MCF 10A (cell line): ENCODE measurements around the gene STAG1. TPM values are rescaled to one million over a fixed set of nuclear protein-coding genes. Genes with fewer than 3 reads are reported as not detected.
"Not testable (repeated sequence)": the region's sequence is repeated elsewhere in the genome, so short reads cannot be mapped to it uniquely, and the experiment has no call there.

Source experiments
- BruUV-seq: library from RNA; stranded (reverse); fragments of 400-500 nt; replicated peaks from 2 replicates; lab custom pipeline; 2021; lab: Mats Ljungman, UMichigan
- CTCF ChIA-PET: fragments of 300-600 bp; sonication (Branson Sonifier 250); formaldehyde crosslinking; extraction: SDS; loops from one replicate; lab custom pipeline; 2021; ENCODE audit warnings: antibody characterized with exemption, inconsistent platforms; lab: Yijun Ruan, JAX
- POLR2A ChIA-PET: fragments of 300-600, 350-650 bp; sonication (Branson Sonifier 250); formaldehyde crosslinking; extraction: SDS; loops from one replicate; lab custom pipeline; 2020; ENCODE audit warnings: antibody characterized with exemption, inconsistent platforms; lab: Yijun Ruan, JAX
- DNase-seq: peaks from one replicate; pipeline ENCODE4 v3.0.0-alpha.2; 2018; ENCODE audit not compliant: unreplicated experiment
- H3K27ac Mint-ChIP-seq: one replicate; pipeline ENCODE4 v1.8.0; 2022; ENCODE audit warnings: mild to moderate bottlenecking, low read depth, mixed read lengths; ENCODE audit not compliant: unreplicated experiment
- H3K27me3 Mint-ChIP-seq: one replicate; pipeline ENCODE4 v1.8.0; 2022; ENCODE audit warnings: mixed read lengths; ENCODE audit not compliant: insufficient read depth, unreplicated experiment
- H3K36me3 Mint-ChIP-seq: one replicate; pipeline ENCODE4 v1.8.0; 2022; ENCODE audit warnings: mild to moderate bottlenecking, moderate library complexity, mixed read lengths; ENCODE audit not compliant: insufficient read depth, unreplicated experiment
- H3K4me1 Mint-ChIP-seq: one replicate; pipeline ENCODE4 v1.8.0; 2022; ENCODE audit warnings: mixed read lengths; ENCODE audit not compliant: insufficient read depth, unreplicated experiment
- H3K4me3 Mint-ChIP-seq: one replicate; pipeline ENCODE4 v1.8.0; 2022; ENCODE audit warnings: mild to moderate bottlenecking, moderate library complexity, mixed read lengths; ENCODE audit not compliant: unreplicated experiment
- H3K9me3 Mint-ChIP-seq: one replicate; pipeline ENCODE4 v1.8.0; 2022; ENCODE audit warnings: mixed read lengths; ENCODE audit not compliant: unreplicated experiment
- intact Hi-C: fragments of 100-400 bp; cut with micrococcal nuclease; formaldehyde crosslinking; loops from 2 replicates; pipeline ENCODE4 v1.14.1; 2022
- total RNA-seq: library from RNA; stranded (reverse); gene quantifications from 2 replicates; pipeline ENCODE4 v1.2.3, GENCODE V29; 2022
- TF ChIP-seq, protein P1 (sequence below): fragments of 200-600 bp; IDR thresholded peaks from one replicate; pipeline ENCODE4 v1.8.0; 2022; ENCODE audit warnings: antibody characterized with exemption, mild to moderate bottlenecking; ENCODE audit not compliant: unreplicated experiment

Gene STAG1
- total RNA-seq, 1 experiment from 2014 or later, result 34.3 TPM

DNA sequence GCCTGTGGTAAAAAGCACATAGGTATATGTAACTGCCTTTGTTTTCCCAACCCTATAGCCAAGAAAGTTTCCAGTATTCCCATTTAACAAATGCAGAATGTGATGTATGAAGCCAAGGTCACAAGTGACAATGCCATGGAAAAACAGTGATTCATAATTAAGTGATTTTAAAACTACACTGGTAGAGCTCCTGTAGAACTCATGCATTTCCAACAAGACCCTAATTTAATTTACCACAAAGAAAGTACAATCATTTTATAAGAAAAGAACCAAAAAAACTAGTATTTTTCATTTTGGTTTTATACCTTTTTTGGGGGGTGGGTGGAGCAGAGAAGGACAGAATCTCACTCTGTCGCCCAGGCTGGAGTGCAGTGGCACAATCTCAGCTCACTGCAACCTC, 82.0 kb downstream of the STAG1 start:
- CTCF ChIA-PET, result interaction anchor here (1.0 kb wide), 1 partner anchor 33 kb away, joined by 4 read pairs; no protein-coding TSS in a partner anchor
- DNase-seq, result no peak
- BruUV-seq, result no TSS peak
- Mint-ChIP-seq H3K36me3 (peaks cover 5% of the 10 kb centered on the region), H3K4me3 (no peak overlapping the region), H3K27ac (no peak overlapping the region), H3K9me3 (no peaks in the 10 kb centered on the region), H3K27me3 (no peaks in the 10 kb centered on the region), H3K4me1 (peaks cover 21% of the 10 kb centered on the region)
- POLR2A ChIA-PET, result interaction anchor here (1.3 kb wide), 1 partner anchor 13 kb away, joined by 5 read pairs; no protein-coding TSS in a partner anchor
- intact Hi-C loops, result no loop called here
- TF ChIP-seq, protein P1, sequence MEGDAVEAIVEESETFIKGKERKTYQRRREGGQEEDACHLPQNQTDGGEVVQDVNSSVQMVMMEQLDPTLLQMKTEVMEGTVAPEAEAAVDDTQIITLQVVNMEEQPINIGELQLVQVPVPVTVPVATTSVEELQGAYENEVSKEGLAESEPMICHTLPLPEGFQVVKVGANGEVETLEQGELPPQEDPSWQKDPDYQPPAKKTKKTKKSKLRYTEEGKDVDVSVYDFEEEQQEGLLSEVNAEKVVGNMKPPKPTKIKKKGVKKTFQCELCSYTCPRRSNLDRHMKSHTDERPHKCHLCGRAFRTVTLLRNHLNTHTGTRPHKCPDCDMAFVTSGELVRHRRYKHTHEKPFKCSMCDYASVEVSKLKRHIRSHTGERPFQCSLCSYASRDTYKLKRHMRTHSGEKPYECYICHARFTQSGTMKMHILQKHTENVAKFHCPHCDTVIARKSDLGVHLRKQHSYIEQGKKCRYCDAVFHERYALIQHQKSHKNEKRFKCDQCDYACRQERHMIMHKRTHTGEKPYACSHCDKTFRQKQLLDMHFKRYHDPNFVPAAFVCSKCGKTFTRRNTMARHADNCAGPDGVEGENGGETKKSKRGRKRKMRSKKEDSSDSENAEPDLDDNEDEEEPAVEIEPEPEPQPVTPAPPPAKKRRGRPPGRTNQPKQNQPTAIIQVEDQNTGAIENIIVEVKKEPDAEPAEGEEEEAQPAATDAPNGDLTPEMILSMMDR, result no peak

DNA sequence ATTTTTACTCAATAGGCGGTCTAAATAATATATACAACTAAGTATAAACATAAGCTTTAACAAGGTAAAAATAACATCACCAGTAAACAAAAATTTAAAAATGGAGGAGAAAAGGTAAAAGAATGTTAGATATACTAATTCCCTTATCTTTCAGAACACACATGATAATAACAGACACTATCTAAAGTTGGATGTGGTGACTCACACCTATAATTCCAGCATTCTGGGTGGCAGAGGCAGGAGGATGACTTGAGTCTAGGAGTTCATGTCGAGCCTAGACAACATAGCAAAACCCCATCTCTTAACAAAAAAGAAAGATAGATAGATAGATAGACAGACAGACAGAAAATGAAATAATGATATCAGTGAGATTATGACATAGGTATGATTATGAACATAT, 85.1 kb downstream of the STAG1 start:
- Mint-ChIP-seq H3K4me3 (no peak overlapping the region), H3K4me1 (peaks cover 11% of the 10 kb centered on the region), H3K36me3 (peaks cover 9% of the 10 kb centered on the region), H3K9me3 (no peaks in the 10 kb centered on the region), H3K27me3 (no peaks in the 10 kb centered on the region), H3K27ac (no peak overlapping the region)
- POLR2A ChIA-PET, result interaction anchor here (0.7 to 1.9 kb wide), 3 partner anchors 9 to 75 kb away, joined by 3 to 4 read pairs (median 3); no protein-coding TSS in a partner anchor
- BruUV-seq, result no TSS peak
- DNase-seq, result no peak
- intact Hi-C loops, result no loop called here
- CTCF ChIA-PET, result no interaction called here
- TF ChIP-seq, protein P1, result no peak

DNA sequence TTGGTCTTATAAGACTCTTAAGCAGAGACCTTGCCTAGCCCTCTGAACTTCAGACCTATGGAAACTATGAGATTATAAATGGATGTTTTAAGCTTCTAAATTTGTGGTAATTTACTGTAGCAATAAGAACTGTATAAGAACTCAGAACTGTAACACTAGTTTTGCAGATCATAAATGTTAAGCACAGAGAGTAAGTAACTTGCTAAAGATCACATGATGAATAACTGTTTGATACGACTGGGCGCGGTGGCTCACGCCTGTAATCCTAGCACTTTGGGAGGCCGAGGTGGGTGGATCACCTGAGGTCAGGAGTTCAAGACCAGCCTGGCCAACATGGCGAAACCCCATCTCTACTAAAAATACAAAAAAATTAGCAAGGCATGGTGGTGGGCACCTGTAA, 85.9 kb downstream of the STAG1 start:
- H3K4me3 Mint-ChIP-seq, DNase-seq, intact Hi-C loops, H3K9me3 Mint-ChIP-seq, H3K36me3 Mint-ChIP-seq, BruUV-seq, H3K27ac Mint-ChIP-seq, H3K4me1 Mint-ChIP-seq, H3K27me3 Mint-ChIP-seq: not testable (repeated sequence)
- POLR2A ChIA-PET, result interaction anchor here (1.9 kb wide), 1 partner anchor 10 kb away, joined by 4 read pairs; no protein-coding TSS in a partner anchor
- CTCF ChIA-PET, result interaction anchor here (0.6 to 1.0 kb wide), 2 partner anchors 9 to 17 kb away, joined by 4 read pairs; no protein-coding TSS in a partner anchor

GRCh38 chr3:136664771-136665170, 87.4 kb downstream of the STAG1 start:
- no peak overlapping the region for H3K4me3 Mint-ChIP-seq
- CTCF ChIA-PET, result interaction anchor here (0.6 to 1.2 kb wide), 2 partner anchors 82 to 232 kb away, joined by 3 read pairs; no protein-coding TSS in a partner anchor
- POLR2A ChIA-PET, result interaction anchor here (1.0 to 1.2 kb wide), 2 partner anchors 11 to 13 kb away, joined by 3 read pairs; no protein-coding TSS in a partner anchor
- H3K9me3 Mint-ChIP-seq, result no peaks in the 10 kb centered on the region
- peaks cover 11% of the 10 kb centered on the region for H3K36me3 Mint-ChIP-seq
- intact Hi-C loops, result no loop called here
- TF ChIP-seq, protein P1, result no peak
- BruUV-seq, result no TSS peak
- H3K4me1 Mint-ChIP-seq, result peaks cover 6% of the 10 kb centered on the region
- H3K27ac Mint-ChIP-seq, result no peak overlapping the region
- DNase-seq, result no peak
- no peaks in the 10 kb centered on the region for H3K27me3 Mint-ChIP-seq
